ENCODE results near the gene BAIAP2. TPM values are rescaled to one million over a fixed set of nuclear protein-coding genes. Genes with fewer than 3 reads are reported as not detected.

The BAIAP2 gene
- total and polyA plus RNA-seq, 2 of the 13 experiments (the other 11 are each of a cell fraction or from before 2014, with no cell fraction given) = 22.5 to 24.0 TPM

GRCh38 chr17:81043319-81043724 is 8.4 kb downstream of the BAIAP2 start (continued):
- TF ChIP-seq HBP1 (CRISPR knock-in tag; IDR thresholded peaks at IDR 0.05; ENCODE audit: low read depth) (no peak), ZNF260 (CRISPR knock-in tag; IDR thresholded peaks at IDR 0.05; ENCODE audit: borderline replicate concordance, low read depth) (no peak), ZNF329 (CRISPR knock-in tag; IDR thresholded peaks at IDR 0.05; ENCODE audit: low read depth) (no peak), ZBTB21 (CRISPR knock-in tag; IDR thresholded peaks at IDR 0.05) (no peak), ZNF547 (CRISPR knock-in tag; IDR thresholded peaks at IDR 0.05) (0 out of 2 replicates have a peak, but pooled peaks have one; percentile 25), ZEB1 (IDR thresholded peaks at IDR 0.05; ENCODE audit: insufficient replicate concordance, low read depth) (no peak), RAD51 (IDR thresholded peaks at IDR 0.05; ENCODE audit: borderline replicate concordance) (no peak), ZNF691 (CRISPR knock-in tag; IDR thresholded peaks at IDR 0.05; ENCODE audit: borderline replicate concordance, low read depth) (peak; percentile 86), TEAD3 (CRISPR knock-in tag; optimal IDR thresholded peaks at IDR 0.05; ENCODE audit: borderline replicate concordance) (no peak), FIP1L1 (IDR thresholded peaks at IDR 0.05; ENCODE audit: borderline replicate concordance, insufficient read depth, low read depth, low read length) (no peak), ZNF496 (CRISPR knock-in tag; IDR thresholded peaks at IDR 0.05; ENCODE audit: insufficient replicate concordance) (no peak), KDM2A (CRISPR knock-in tag; IDR thresholded peaks at IDR 0.05; ENCODE audit: borderline replicate concordance, low read depth) (no peak), ZNF678 (CRISPR knock-in tag; IDR thresholded peaks at IDR 0.05) (0 out of 2 replicates have a peak, but pooled peaks have one; percentile 47), CHD4 (IDR thresholded peaks at IDR 0.05; ENCODE audit: borderline replicate concordance, low read length) (no peak), SKIL (CRISPR knock-in tag; IDR thresholded peaks at IDR 0.05; ENCODE audit: borderline replicate concordance) (peak; percentile 26), HMG20A (CRISPR knock-in tag; IDR thresholded peaks at IDR 0.05; ENCODE audit: borderline replicate concordance) (no peak), SOX13 (IDR thresholded peaks at IDR 0.05) (no peak), SOX13 (CRISPR knock-in tag; conservative IDR thresholded peaks at IDR 0.05 in 1 of 2, IDR thresholded peaks at IDR 0.05 in 1 of 2) (no peak), ZNF235 (CRISPR knock-in tag; IDR thresholded peaks at IDR 0.05; ENCODE audit: borderline replicate concordance) (0 out of 2 replicates have a peak, but pooled peaks have one; percentile 78), SIN3B (IDR thresholded peaks at IDR 0.05; ENCODE audit: low read length) (no peak)
- TF ChIP-seq, protein P1, sequence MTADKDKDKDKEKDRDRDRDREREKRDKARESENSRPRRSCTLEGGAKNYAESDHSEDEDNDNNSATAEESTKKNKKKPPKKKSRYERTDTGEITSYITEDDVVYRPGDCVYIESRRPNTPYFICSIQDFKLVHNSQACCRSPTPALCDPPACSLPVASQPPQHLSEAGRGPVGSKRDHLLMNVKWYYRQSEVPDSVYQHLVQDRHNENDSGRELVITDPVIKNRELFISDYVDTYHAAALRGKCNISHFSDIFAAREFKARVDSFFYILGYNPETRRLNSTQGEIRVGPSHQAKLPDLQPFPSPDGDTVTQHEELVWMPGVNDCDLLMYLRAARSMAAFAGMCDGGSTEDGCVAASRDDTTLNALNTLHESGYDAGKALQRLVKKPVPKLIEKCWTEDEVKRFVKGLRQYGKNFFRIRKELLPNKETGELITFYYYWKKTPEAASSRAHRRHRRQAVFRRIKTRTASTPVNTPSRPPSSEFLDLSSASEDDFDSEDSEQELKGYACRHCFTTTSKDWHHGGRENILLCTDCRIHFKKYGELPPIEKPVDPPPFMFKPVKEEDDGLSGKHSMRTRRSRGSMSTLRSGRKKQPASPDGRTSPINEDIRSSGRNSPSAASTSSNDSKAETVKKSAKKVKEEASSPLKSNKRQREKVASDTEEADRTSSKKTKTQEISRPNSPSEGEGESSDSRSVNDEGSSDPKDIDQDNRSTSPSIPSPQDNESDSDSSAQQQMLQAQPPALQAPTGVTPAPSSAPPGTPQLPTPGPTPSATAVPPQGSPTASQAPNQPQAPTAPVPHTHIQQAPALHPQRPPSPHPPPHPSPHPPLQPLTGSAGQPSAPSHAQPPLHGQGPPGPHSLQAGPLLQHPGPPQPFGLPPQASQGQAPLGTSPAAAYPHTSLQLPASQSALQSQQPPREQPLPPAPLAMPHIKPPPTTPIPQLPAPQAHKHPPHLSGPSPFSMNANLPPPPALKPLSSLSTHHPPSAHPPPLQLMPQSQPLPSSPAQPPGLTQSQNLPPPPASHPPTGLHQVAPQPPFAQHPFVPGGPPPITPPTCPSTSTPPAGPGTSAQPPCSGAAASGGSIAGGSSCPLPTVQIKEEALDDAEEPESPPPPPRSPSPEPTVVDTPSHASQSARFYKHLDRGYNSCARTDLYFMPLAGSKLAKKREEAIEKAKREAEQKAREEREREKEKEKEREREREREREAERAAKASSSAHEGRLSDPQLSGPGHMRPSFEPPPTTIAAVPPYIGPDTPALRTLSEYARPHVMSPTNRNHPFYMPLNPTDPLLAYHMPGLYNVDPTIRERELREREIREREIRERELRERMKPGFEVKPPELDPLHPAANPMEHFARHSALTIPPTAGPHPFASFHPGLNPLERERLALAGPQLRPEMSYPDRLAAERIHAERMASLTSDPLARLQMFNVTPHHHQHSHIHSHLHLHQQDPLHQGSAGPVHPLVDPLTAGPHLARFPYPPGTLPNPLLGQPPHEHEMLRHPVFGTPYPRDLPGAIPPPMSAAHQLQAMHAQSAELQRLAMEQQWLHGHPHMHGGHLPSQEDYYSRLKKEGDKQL (CRISPR knock-in tag; IDR thresholded peaks at IDR 0.05; ENCODE audit: low read depth) = no peak
